Measurements from ENCODE around the gene RPS27A.

- TF ChIP-seq CTCF (IDR thresholded peaks at IDR 0.05; ENCODE audit: low read depth, low read length) (no peak), POLR2A (IDR thresholded peaks at IDR 0.05; ENCODE audit: extremely low read depth, insufficient read length) (no peak), MAX (IDR thresholded peaks at IDR 0.05; ENCODE audit: low read depth, low read length) (no peak), MYC (IDR thresholded peaks at IDR 0.05; ENCODE audit: low read depth, low read length) (no peak)
Observed at GRCh38 chr2:55239656-55240222, 7.3 kb downstream of the RPS27A start.

Measured in NB4 (cell line).